ENCODE measurements around the gene BRD9. TPM values are rescaled to one million over a fixed set of nuclear protein-coding genes. Genes with fewer than 3 reads are reported as not detected.
"Not testable (repeated sequence)": the region's sequence is repeated elsewhere in the genome, so short reads cannot be mapped to it uniquely, and the experiment has no call there.

BRD9 gene
- total RNA-seq, 1 donor from 2014 or later, result 80.1 TPM

GRCh38 chr5:848671-849111 lies 43.9 kb downstream of the BRD9 start:
- Mint-ChIP-seq H3K4me1 (peaks cover 21% of the 10 kb centered on the region), H3K9me3 (no peaks in the 10 kb centered on the region), H3K4me3 (peak overlapping the region; percentile 64), H3K27ac (ENCODE audit: unreplicated experiment) (no peak overlapping the region), H3K36me3 (ENCODE audit: low read depth) (no peaks in the 10 kb centered on the region), H3K27me3 (ENCODE audit: low read depth) (peaks cover 18% of the 10 kb centered on the region)
- DNase-seq (ENCODE audit: low read depth, low spot score), result no peak
- no peak for TF ChIP-seq CTCF (conservative IDR thresholded peaks at IDR 0.05)

GRCh38 chr5:847736-848135 lies 44.9 kb downstream of the BRD9 start:
- not testable (repeated sequence) for H3K36me3 Mint-ChIP-seq (ENCODE audit: low read depth); H3K27ac Mint-ChIP-seq (ENCODE audit: unreplicated experiment); DNase-seq (ENCODE audit: low read depth, low spot score); H3K9me3 Mint-ChIP-seq; H3K4me3 Mint-ChIP-seq
- H3K27me3 Mint-ChIP-seq (ENCODE audit: low read depth), result peaks cover 18% of the 10 kb centered on the region
- H3K4me1 Mint-ChIP-seq, result peaks cover 21% of the 10 kb centered on the region

- not testable (repeated sequence) for H3K4me3 Mint-ChIP-seq; DNase-seq (ENCODE audit: low read depth, low spot score); H3K9me3 Mint-ChIP-seq; H3K36me3 Mint-ChIP-seq (ENCODE audit: low read depth); H3K27ac Mint-ChIP-seq (ENCODE audit: unreplicated experiment)
- Mint-ChIP-seq H3K27me3 (ENCODE audit: low read depth) (peaks cover 16% of the 10 kb centered on the region), H3K4me1 (peaks cover 21% of the 10 kb centered on the region)
Measured at GRCh38 chr5:847212-847611, 45.4 kb downstream of the BRD9 start.

- not testable (repeated sequence) for H3K36me3 Mint-ChIP-seq (ENCODE audit: low read depth); DNase-seq (ENCODE audit: low read depth, low spot score); H3K4me3 Mint-ChIP-seq; H3K9me3 Mint-ChIP-seq
- peak overlapping the region; percentile 17 for H3K27ac Mint-ChIP-seq (ENCODE audit: unreplicated experiment)
- H3K27me3 Mint-ChIP-seq (ENCODE audit: low read depth), result peaks cover 10% of the 10 kb centered on the region
- H3K4me1 Mint-ChIP-seq, result peaks cover 21% of the 10 kb centered on the region
Measured at GRCh38 chr5:846602-847091, 46.0 kb downstream of the BRD9 start.

- H3K27me3 Mint-ChIP-seq (ENCODE audit: low read depth); H3K36me3 Mint-ChIP-seq (ENCODE audit: low read depth); H3K27ac Mint-ChIP-seq (ENCODE audit: unreplicated experiment); H3K9me3 Mint-ChIP-seq; DNase-seq (ENCODE audit: low read depth, low spot score); H3K4me3 Mint-ChIP-seq: not testable (repeated sequence)
- H3K4me1 Mint-ChIP-seq, result peaks cover 21% of the 10 kb centered on the region
Measured at GRCh38 chr5:845676-846601, 46.7 kb downstream of the BRD9 start.

GRCh38 chr5:845031-845675 lies 47.4 kb downstream of the BRD9 start:
- not testable (repeated sequence) for DNase-seq (ENCODE audit: low read depth, low spot score); H3K27me3 Mint-ChIP-seq (ENCODE audit: low read depth); H3K9me3 Mint-ChIP-seq; H3K36me3 Mint-ChIP-seq (ENCODE audit: low read depth); H3K4me3 Mint-ChIP-seq
- Mint-ChIP-seq H3K4me1 (peaks cover 13% of the 10 kb centered on the region), H3K27ac (ENCODE audit: unreplicated experiment) (peak overlapping the region; percentile 73)

GRCh38 chr5:844426-844825 lies 48.2 kb downstream of the BRD9 start:
- not testable (repeated sequence) for H3K27ac Mint-ChIP-seq (ENCODE audit: unreplicated experiment); DNase-seq (ENCODE audit: low read depth, low spot score); H3K4me3 Mint-ChIP-seq; H3K36me3 Mint-ChIP-seq (ENCODE audit: low read depth); H3K27me3 Mint-ChIP-seq (ENCODE audit: low read depth); H3K4me1 Mint-ChIP-seq; H3K9me3 Mint-ChIP-seq

- H3K4me1 Mint-ChIP-seq; DNase-seq (ENCODE audit: low read depth, low spot score); H3K27me3 Mint-ChIP-seq (ENCODE audit: low read depth); H3K9me3 Mint-ChIP-seq; H3K36me3 Mint-ChIP-seq (ENCODE audit: low read depth); H3K27ac Mint-ChIP-seq (ENCODE audit: unreplicated experiment); H3K4me3 Mint-ChIP-seq: not testable (repeated sequence)
Measured at GRCh38 chr5:843926-844325, 48.7 kb downstream of the BRD9 start.

GRCh38 chr5:843371-843770 lies 49.2 kb downstream of the BRD9 start:
- not testable (repeated sequence) for H3K27ac Mint-ChIP-seq (ENCODE audit: unreplicated experiment); H3K27me3 Mint-ChIP-seq (ENCODE audit: low read depth); H3K4me1 Mint-ChIP-seq; H3K36me3 Mint-ChIP-seq (ENCODE audit: low read depth); H3K4me3 Mint-ChIP-seq; H3K9me3 Mint-ChIP-seq; DNase-seq (ENCODE audit: low read depth, low spot score)

- not testable (repeated sequence) for H3K27ac Mint-ChIP-seq (ENCODE audit: unreplicated experiment); H3K4me3 Mint-ChIP-seq; H3K27me3 Mint-ChIP-seq (ENCODE audit: low read depth); H3K4me1 Mint-ChIP-seq; DNase-seq (ENCODE audit: low read depth, low spot score); H3K9me3 Mint-ChIP-seq; H3K36me3 Mint-ChIP-seq (ENCODE audit: low read depth)
Measured at GRCh38 chr5:842402-843221, 50.0 kb downstream of the BRD9 start.

- H3K9me3 Mint-ChIP-seq; H3K27ac Mint-ChIP-seq (ENCODE audit: unreplicated experiment); H3K27me3 Mint-ChIP-seq (ENCODE audit: low read depth); DNase-seq (ENCODE audit: low read depth, low spot score); H3K4me3 Mint-ChIP-seq; H3K36me3 Mint-ChIP-seq (ENCODE audit: low read depth); H3K4me1 Mint-ChIP-seq: not testable (repeated sequence)
Measured at GRCh38 chr5:841531-842401, 50.8 kb downstream of the BRD9 start.

Measured in neural crest cell (in vitro differentiated cells).